Gastrocnemius medialis (tissue), 4 donors: Measurements from ENCODE around the gene LZTR1. TPM values are rescaled to one million over a fixed set of nuclear protein-coding genes. Genes with fewer than 3 reads are reported as not detected.
"Not testable (repeated sequence)": the region's sequence is repeated elsewhere in the genome, so short reads cannot be mapped to it uniquely, and the experiment has no call there.

ENCODE experiments used
- ATAC-seq, 2 donors: fragments of 150-250 bp; one replicate each; pipeline ENCODE4 v1.9.1; 2016
- DNase-seq, 2 donors: peaks; one replicate each; pipeline ENCODE4 v3.0.0-alpha.2; 2019
- H3K27ac ChIP-seq, 4 donors: fragments of 200-600 bp; sonication (generic); 1 replicate in 1 of 4; 2 replicates in 3 of 4; pipeline ENCODE4 v1.5.1; 2016 to 2018; ENCODE audit warnings: mild to moderate bottlenecking in 2 of 4, moderate library complexity in 1 of 4
- H3K27me3 ChIP-seq, 3 donors: fragments of 200-600 bp; sonication (generic) in 2 of 3; 1 replicate in 1 of 3; 2 replicates in 2 of 3; pipeline versions ENCODE4 v1.5.1 to v1.6.0; 2016 to 2019; ENCODE audit warnings: mild to moderate bottlenecking in 1 of 3, moderate library complexity in 1 of 3
- H3K36me3 ChIP-seq, 2 donors: fragments of 200-600 bp; sonication (generic) in 1 of 2; one replicate each; pipeline ENCODE4 v1.5.1; 2017 to 2018
- H3K4me1 ChIP-seq, 2 donors: fragments of 200-600 bp; sonication (generic) in 1 of 2; one replicate each; pipeline ENCODE4 v1.5.1; 2016 to 2017; ENCODE audit warnings: mild to moderate bottlenecking in 2 of 2
- H3K4me3 ChIP-seq, 4 donors: fragments of 200-600 bp; sonication (generic) in 3 of 4; 1 replicate in 1 of 4; 2 replicates in 3 of 4; pipeline ENCODE4 v1.5.1; 2016 to 2019; ENCODE audit warnings: mild to moderate bottlenecking in 2 of 4
- H3K9me3 ChIP-seq, 3 donors: fragments of 200-600 bp; sonication (generic) in 2 of 3; 1 replicate in 1 of 3; 2 replicates in 2 of 3; pipeline ENCODE4 v1.5.1; 2016 to 2019
- CTCF ChIP-seq, 5 experiments: fragments of 450-650 bp in 3 of 5; fragments of 200-600 bp in 2 of 5; sonication (generic) in 2 of 5; IDR thresholded peaks in 4 of 5; conservative IDR thresholded peaks in 1 of 5; 1 replicate in 4 of 5; 2 replicates in 1 of 5; pipeline ENCODE4 v1.5.1; 2016 to 2019; ENCODE audit warnings: antibody characterized with exemption in 5 of 5, mild to moderate bottlenecking in 3 of 5, moderate library complexity in 3 of 5
- POLR2A ChIP-seq, 2 donors: fragments of 450-650 bp; IDR thresholded peaks; one replicate each; pipeline ENCODE4 v1.6.1; 2017; ENCODE audit warnings: antibody characterized with exemption in 2 of 2, mild to moderate bottlenecking in 2 of 2, moderate library complexity in 2 of 2
- in situ Hi-C, 4 donors: fragments of 200-750 bp; cut with MboI; loops; one replicate each; pipeline versions ENCODE4 v1.15.0 to v1.8.0; 2017; ENCODE audit warnings: low sequenced_read_pairs in 4 of 4
- intact Hi-C: fragments of 100-400 bp; cut with DNase I; formaldehyde crosslinking; loops from one replicate; pipeline ENCODE4 v1.15.1; 2023; ENCODE audit warnings: low total_unique reads
- total RNA-seq, 4 donors: library from RNA; depleted of rRNA; stranded (reverse); fragments of >200 nt; gene quantifications; one replicate each; pipeline versions ENCODE4 v1.1.0 to v1.2.3, GENCODE V29; 2016

LZTR1 gene
- total RNA-seq, 4 donors from 2014 or later = 25.4 to 36.4 (median 26.3) TPM

GRCh38 chr22:20937794-20938671, 44.1 kb upstream of the LZTR1 start:
- ATAC-seq = no peak
- Histone ChIP-seq H3K4me1 (peaks cover 59 to 70% of the 10 kb centered on the region in 2 donors), H3K9me3 (no peaks in the 10 kb centered on the region), H3K27me3 (no peaks in the 10 kb centered on the region), H3K4me3 (no peak overlapping the region), H3K27ac (peak overlapping the region; percentile 2 to 49 (median 20)), H3K36me3 (peaks cover 0 to 18% of the 10 kb centered on the region in 2 donors)
- no peak for TF ChIP-seq POLR2A (IDR thresholded peaks at IDR 0.05)
- no peak for TF ChIP-seq CTCF (IDR thresholded peaks at IDR 0.05 in 4 of 5, conservative IDR thresholded peaks at IDR 0.05 in 1 of 5)
- intact Hi-C loops = no loop called here
- in situ Hi-C loops = no loop called here
- DNase-seq = no peak

- H3K4me3 ChIP-seq, H3K9me3 ChIP-seq, H3K27me3 ChIP-seq, DNase-seq, ATAC-seq, intact Hi-C loops, H3K36me3 ChIP-seq, in situ Hi-C loops: not testable (repeated sequence)
- Histone ChIP-seq H3K27ac (peak overlapping the region in 1 of 4 donors; percentile 21), H3K4me1 (peaks cover 59 to 70% of the 10 kb centered on the region in 2 donors)
Measured at GRCh38 chr22:20939457-20940185, 42.5 kb upstream of the LZTR1 start.

GRCh38 chr22:20940186-20940651, 41.9 kb upstream of the LZTR1 start:
- in situ Hi-C loops = no loop called here
- TF ChIP-seq POLR2A (IDR thresholded peaks at IDR 0.05) (no peak), CTCF (IDR thresholded peaks at IDR 0.05 in 4 of 5, conservative IDR thresholded peaks at IDR 0.05 in 1 of 5) (no peak)
- ATAC-seq (peak in 1 of 2 donors; percentile 21), DNase-seq (no peak)
- Histone ChIP-seq H3K4me3 (no peak overlapping the region), H3K36me3 (peaks cover 0 to 6% of the 10 kb centered on the region in 2 donors), H3K4me1 (peaks cover 64 to 68% of the 10 kb centered on the region in 2 donors), H3K27ac (peak overlapping the region in 1 of 4 donors; percentile 21), H3K9me3 (no peaks in the 10 kb centered on the region), H3K27me3 (no peaks in the 10 kb centered on the region)
- intact Hi-C loops = no loop called here

GRCh38 chr22:20940904-20941385, 41.2 kb upstream of the LZTR1 start:
- ATAC-seq (no peak), DNase-seq (no peak)
- Histone ChIP-seq H3K27me3 (no peaks in the 10 kb centered on the region), H3K4me3 (no peak overlapping the region), H3K36me3 (no peaks in the 10 kb centered on the region), H3K27ac (no peak overlapping the region), H3K9me3 (no peaks in the 10 kb centered on the region), H3K4me1 (peaks cover 63 to 70% of the 10 kb centered on the region in 2 donors)
- intact Hi-C loops = no loop called here
- TF ChIP-seq CTCF (IDR thresholded peaks at IDR 0.05 in 4 of 5, conservative IDR thresholded peaks at IDR 0.05 in 1 of 5) (no peak), POLR2A (IDR thresholded peaks at IDR 0.05) (no peak)
- in situ Hi-C loops = no loop called here

GRCh38 chr22:20942203-20942902, 39.7 kb upstream of the LZTR1 start:
- H3K27me3 ChIP-seq, DNase-seq, intact Hi-C loops, H3K36me3 ChIP-seq, H3K9me3 ChIP-seq, in situ Hi-C loops, ATAC-seq, H3K27ac ChIP-seq, H3K4me3 ChIP-seq: not testable (repeated sequence)
- peaks cover 59 to 65% of the 10 kb centered on the region in 2 donors for H3K4me1 ChIP-seq
